H4 (cell line): ENCODE data around the gene SPRR4. TPM values are rescaled to one million over a fixed set of nuclear protein-coding genes. Genes with fewer than 3 reads are reported as not detected.

ENCODE experiments used
- DNase-seq: peaks from one replicate; pipeline ENCODE4 v3.0.0-alpha.2; 2015; ENCODE audit warnings: low spot score
- total RNA-seq: library from RNA; depleted of rRNA; stranded (reverse); fragments of >200 nt; shearing (Covaris generic); gene quantifications from 2 replicates; pipeline ENCODE4 v1.2.3, GENCODE V29; 2014; rRNA removed

Gene SPRR4, protein sequence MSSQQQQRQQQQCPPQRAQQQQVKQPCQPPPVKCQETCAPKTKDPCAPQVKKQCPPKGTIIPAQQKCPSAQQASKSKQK
- not detected in 2 replicates for total RNA-seq

DNA sequence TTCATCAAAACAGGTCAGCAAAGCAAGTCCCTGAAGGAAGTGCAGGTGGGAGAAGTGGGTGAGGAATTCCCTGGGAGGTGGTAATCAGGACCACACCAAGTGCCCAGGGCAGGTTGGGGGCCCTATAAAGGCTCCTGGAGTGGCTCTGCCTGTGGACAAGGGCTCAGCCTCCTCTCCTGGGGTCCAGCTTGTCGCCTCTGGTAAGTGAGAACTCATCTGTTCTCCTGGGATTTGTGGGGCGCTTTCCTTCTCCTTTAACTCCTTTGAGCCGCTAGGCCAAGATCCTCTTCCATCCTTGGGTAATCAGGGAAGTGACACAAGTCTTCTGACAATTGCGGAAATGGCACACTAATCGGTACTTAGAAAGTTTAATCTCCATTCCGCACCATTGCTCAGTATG is at the start of gene SPRR4:
Gene SPRR4 (plus strand): TSS at position 154 of the 400 bp plus-strand sequence. CDS start 1,243 bp downstream, outside the sequence.
- no peak for DNase-seq

DNA sequence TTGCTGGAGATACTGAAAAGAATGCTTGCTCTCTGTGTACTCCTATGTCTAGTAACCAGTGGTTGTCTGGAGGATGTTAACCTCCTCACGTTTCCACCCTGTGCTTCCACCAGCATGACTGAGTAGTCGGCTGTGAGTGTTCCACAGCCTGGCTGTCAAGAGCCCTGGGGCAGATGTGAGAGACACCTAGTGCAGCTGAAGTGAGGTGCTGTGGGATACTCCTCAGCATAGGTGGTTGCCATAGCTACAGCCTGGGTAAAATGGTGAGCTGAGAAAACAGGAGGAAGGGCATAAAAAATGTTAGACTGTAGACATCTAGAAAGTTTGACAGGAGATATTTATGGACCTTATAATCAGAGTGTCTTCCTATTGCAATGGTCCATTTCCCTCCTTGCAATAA is 46.3 kb upstream of the SPRR4 start:
- no peak for DNase-seq

DNA sequence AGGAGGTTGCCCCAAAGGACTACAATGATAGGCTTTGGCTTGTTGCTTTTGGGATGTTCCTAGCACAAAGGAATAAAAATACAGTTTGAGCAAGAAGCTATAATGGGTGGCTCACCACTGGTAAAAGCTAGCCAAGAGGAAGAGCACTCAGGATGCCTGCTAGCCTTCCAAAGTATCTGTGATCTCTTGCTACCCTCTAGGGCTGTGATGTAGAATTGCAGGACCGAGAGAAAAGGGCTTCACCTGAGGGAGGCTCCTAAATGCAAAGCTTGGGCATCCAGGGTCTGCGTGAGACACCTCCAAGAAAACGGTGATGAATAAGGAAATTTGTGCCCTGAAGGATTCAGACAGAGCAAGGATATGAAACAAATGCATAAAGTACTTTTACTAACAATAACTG is 44.4 kb upstream of the SPRR4 start:
- no peak for DNase-seq

DNA sequence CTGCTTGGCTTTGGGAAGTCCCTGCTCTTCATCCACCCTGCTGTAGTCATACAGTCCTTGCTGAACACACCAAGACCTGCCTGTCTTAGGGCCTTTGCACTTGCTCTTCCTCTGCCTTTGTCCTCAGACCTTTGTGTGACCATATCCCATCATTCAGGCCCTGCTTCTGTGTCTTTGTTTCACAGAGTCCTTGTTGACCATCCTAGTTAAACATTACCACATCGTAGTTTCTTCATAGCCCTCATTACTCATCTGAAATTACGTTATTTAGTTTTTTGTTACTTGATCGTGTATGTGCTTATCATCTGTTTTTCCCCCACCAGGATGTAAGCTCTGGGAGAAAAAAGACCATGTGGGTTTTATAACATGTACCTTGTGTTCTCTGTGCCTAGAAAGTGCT is 41.8 kb upstream of the SPRR4 start:
- DNase-seq, result no peak

DNA sequence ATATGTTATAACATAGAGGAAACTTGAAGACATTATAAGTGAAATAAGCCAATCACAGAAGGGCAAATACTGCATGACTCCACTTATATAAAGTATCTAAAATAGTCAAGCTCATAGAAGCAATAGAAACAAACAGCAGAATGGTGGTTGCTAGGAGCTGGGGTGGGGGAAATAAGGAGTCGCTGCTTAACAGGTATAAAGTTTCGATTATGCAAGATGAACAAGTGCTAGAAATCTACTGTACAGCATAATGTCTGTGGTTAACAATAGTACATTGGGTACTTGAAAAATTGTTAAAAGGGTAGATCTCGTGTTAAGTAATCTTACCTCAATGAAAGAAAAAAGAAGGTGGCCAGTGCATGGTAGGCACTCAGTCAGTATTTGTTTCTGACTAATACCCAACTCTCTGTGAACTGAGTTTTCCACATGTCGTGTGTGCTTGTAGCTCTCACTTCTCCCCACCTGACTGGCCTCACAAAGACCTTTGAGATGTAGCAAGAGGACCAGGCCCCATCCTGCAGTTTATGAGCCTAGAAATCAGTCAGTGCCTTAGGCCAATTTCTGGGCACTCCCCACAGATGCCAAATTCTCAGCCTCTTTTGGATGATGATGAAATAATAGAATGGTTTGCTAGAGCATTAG is 38.2 kb upstream of the SPRR4 start:
- no peak for DNase-seq

DNA sequence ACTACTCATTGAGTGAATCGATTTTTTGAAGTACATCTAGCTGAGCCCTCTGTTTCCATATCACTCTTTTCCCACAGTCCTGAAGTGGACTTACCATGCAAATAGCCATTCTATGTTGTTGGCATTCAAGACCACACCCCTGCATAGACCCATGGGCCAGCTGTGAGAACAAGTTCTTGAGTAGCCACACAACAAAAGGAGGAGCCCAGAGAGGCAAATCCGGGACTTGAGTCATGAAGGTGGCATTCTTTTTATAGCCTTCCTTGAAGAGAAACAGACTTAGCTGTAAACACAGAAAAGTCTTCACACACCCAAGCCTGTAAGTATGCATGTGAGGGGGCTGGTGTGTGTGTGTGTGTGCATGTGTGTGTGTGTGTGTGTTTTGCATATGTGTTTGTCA is 37.3 kb upstream of the SPRR4 start:
- no peak for DNase-seq

DNA sequence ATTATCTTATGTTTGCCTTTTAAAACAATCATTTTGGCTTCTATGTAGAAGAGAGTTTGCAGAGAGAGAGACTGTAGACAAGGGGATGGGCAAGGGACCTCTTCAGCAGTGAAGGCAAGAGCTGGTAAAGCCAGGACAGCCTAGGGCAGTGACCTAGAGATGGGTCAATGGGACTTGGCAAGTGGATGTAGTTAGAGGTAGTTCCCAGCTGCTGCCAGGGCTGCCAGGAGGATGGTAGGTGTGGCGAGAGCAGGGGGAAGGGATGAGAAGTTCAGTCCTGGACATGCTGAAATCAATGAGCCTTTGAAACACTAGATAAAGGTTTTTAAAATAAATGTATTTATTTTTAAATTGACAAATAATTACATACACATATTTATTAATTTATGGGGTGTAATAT is 29.8 kb upstream of the SPRR4 start:
- no peak for DNase-seq

DNA sequence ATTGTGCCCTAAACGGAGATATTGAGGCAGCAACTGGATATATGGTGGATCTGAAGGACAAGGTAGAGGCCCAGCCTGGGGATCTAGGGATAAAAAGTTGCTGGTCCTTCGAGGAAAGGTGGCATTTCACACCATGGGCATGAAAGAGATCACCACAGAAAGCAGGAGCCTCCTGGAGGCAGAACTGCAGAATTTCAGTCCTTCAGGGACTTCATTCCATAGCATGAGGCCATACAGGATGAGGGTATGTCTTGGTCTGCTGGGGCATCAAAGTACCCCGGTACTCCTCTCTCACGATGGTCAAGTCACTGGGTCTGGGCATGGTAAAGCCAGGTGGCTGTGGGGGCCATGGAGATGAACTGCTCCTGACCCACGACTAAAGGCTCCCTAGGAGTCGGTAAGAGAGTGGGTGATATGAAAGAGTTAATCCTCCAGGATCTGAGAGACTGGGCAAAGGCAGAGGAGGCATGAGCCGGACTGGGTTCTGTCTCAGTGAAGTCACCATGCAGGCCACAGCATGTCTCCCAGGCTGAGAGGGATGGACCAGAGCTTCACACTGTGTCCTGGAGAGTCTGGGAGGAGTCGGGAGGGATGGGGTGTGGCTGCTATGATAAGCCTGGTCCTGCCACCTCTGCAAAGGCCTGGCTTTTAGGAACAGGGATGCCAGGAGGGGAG is 29.3 kb upstream of the SPRR4 start:
- DNase-seq, result no peak

DNA sequence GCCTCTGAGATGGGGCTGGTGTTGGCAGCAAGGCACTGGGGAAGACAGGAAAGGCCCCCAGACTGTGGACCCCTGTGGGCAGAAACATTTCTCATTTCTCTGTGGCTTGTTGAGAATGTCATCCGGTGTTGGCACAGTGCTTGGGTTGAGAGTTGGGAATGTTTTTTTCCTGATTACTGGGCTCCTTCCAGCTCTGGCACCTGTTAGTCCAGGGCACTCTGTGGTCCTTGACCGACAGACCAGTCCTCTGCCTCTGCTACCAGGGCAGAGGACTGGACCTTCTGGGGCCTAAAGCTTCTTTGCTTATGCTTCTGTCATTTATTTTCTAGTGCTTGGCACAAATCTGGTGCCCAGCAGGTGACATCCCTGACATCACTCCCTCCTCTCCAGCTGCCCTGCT is 28.3 kb upstream of the SPRR4 start:
- no peak for DNase-seq

DNA sequence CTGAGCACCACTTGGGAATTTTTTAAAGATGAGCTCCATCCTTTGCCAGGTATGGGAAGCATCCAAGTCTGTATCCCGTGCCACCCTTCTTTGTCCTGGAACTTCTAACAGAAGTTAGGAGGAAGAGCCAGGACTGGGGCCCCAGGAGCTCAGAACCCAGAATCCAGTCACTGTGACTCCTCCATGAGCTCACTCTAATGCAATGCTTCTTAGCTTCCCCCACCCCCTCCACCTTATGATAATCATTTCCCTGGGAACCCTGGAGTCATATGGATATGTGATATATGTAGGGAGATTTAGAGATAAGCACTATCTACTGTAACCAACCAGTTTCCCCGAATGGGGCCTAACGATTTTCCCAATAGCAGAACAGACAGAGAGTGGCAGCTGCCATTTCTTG is 24.2 kb upstream of the SPRR4 start:
- DNase-seq, result no peak

DNA sequence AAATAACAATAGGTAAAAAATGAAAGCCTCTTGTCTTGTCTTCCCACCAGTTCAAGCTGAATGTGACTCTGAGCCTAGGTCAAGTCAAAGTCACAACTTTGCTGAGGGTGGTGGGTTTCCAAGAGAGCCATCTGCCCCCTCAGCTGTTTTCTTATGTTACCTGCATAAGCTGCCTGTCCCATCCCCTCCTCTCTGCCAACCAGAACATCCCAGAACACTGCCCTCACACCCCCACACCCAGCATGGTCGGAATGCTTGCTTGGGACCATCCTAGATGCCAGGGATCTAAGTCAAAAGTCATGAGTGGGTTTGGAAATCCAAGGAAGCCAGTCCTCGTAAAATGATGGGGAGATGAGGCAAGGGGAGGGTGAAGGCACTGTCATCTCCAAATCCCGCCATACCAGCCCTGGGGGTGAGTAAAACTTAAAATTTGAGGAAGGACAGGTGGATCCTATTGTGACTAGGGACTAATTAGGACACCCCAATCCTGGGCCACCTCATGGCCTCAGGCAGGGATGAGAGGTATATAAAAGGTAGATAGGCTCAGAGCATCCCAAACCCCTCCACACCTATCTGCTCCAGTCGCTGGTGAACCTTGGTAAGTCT is 23.7 kb upstream of the SPRR4 start, which contains the start of gene SPRR5:
Gene SPRR5 (plus strand): TSS at position 556 of the 606 bp plus-strand sequence. CDS start 1,349 bp downstream, outside the sequence.
- DNase-seq, result no peak

DNA sequence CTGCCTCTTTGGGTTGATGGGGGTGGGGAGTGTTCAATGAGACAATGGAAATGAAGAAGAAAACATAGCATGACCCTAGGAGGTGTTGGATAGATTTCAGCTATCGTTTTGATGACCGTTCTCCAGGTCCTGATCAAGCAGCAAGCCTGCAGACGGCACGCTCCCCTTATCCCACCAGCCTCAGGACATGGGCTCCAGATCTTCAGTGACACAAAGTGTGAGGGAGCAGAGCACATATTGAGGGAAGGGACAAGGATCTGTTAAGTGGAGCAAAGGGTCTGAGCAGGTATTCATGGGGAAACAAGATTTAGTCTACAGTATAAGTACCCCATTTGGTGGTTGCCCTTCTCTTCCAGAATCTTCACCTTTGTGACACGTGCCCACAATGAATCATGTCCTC is 18.7 kb upstream of the SPRR4 start:
- no peak for DNase-seq

DNA sequence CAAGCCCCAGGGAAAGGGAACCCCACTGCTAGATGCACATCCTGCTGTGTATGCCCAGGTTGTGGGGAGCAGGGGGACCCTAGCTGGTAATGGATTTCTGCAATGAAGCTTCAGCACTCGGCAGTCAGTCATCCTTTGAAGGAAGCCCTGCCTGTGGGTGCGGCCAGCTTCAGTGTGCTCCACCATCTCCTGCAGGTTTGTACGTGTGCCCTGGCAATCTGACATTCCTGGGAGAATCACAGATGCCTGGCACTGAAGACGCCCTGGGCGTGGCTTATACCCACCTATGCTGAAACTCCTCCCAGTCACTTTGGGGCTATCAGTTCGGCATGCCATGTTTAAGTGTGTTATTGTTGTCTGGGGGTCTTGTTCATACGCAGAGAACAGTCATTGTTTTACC is 16.7 kb upstream of the SPRR4 start:
- no peak for DNase-seq

DNA sequence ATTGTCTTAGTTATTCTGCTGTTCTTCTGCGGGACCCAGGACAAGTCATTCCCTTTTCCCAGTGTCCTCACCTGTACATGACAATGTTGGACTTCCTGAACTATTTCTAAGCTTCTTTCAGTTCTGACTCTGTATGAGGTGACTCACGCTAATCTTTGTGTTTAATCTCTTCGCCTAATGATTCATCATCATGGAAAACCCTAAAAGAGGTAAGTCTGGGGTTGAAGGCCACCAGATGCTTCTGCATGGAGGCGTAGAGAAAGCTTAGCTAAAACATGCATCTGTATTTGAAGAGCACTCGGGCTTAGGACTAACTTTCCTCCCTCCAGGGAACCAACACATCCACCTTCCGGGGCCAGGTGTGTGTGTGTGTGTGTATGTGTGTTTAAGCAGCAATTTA is 16.0 kb upstream of the SPRR4 start:
- DNase-seq, result no peak

DNA sequence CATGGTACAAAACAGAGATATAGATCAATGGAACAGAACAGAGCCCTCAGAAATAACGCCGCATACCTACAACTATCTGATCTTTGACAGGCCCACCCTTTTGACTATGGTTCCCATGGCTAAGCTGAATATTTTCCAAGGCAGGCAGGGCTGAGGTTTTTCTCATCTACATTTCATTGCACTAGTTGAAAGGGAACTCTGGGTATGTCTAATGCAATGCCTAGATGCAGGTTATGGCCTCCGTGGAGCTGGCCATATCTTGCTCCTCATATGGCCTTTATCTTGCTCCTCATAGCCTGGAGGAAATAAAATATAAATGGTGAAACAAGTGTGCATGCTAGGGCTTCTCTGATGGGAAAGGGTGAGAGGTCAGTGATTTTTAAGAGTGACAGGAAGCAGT is 12.9 kb upstream of the SPRR4 start:
- DNase-seq, result no peak

DNA sequence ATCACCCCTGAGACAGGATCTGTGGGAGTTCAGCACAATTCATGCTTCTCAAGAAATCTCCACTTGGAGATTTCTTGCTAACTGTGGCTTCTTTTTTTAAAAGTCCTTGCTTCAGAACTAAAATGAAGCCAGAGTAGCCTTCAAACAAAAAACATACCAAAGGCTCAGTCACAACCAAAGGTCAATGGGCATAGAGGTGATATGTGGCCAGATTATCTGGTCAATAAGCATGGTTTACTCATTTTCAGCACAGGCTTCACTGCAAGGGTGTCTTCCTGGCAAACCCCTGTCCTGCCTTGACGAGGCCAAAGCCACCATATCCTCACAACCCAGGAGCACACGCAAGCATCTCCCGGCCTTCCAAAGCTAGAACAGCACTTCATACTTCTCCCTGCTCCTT is 11.2 kb upstream of the SPRR4 start:
- DNase-seq, result no peak

DNA sequence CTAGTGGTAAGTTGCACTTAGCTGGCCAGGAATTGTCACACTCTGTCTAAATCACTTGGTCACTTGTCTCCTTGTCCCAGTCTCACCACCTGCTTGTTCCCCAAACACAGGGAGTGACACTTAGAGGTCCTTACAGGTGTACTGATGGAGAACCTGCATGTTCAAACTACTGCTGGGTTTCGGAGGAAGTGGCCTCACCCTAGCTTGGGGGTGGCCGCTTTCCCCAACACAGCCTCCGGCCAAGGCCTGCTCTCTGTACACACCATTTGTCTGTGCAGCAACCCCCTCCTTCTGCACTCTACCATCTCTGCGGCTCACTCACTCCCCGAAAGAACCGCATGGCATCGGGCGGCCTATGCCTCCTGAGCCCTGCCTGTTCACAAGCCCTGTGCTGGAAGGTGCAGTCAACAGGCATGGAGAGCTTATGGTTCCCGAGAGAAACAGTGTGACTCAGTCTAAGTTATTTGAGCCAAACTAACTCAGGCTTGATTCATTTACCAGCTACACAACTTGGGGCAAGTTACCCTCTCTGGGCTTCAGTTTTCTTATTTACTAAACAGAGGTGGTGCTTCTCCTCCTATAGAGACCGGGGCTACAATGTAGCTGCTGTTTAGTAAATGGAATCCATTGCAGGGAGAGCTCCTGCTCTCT is 10.5 kb upstream of the SPRR4 start:
- no peak for DNase-seq

DNA sequence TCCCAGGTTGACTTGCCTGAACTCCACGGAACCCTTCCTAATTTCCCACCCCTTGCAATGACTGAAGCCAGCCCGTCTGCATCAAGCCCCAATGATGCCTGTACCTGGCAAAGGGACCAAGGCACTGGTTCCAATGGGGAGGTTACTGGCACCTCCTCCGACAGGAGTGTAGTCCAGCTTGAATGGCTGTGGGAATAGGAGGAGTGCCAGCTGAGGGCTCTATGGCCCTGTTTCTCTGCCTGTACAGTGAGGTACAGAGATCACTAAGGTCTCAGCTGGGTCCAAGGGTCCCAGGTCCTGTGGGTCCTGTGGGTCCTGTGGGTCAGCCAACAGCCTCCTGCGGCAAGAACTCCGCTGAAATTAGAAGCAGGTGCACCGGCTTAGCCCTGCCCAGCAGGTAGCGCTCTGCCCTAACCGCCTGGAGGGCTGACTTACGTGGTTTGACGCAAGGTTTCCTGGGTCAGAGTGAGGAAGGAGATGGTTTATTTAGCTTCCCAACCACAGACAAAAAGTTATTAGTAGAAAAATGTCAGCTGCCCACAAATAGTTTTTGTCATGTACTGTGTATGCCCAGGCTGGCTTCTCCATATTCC is 9.9 kb upstream of the SPRR4 start:
- DNase-seq, result no peak

DNA sequence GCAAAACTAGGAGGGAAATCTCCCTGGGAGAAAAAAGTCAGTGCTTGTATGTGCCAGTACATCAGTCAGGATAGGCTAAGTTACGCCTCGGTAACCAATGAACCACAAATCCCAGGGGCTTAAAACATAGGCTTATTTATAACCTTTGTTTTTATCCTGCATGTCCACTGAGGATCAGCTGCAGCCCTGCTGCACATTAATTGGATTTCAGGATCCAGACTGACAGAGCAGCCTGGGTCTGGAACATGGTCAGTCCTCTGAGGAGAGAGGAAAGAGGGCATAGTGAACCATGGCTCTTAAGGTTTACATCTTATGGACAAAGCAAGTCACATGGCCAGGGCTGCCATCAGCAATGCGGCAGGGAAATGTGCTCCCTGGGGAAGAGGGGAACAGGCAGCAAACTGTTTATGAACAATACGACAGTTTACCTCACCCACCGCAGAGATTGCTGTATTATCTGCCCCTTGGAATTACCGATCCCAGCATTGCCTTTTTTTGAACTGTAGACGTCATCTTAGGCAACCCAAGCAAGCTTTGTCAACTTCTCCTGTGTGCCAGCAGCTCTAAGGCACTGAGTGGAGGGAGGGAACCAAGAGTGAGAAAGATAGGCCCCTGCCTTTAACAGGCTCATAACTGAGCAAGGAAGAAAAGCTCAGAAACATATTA is 9.1 kb upstream of the SPRR4 start:
- no peak for DNase-seq

DNA sequence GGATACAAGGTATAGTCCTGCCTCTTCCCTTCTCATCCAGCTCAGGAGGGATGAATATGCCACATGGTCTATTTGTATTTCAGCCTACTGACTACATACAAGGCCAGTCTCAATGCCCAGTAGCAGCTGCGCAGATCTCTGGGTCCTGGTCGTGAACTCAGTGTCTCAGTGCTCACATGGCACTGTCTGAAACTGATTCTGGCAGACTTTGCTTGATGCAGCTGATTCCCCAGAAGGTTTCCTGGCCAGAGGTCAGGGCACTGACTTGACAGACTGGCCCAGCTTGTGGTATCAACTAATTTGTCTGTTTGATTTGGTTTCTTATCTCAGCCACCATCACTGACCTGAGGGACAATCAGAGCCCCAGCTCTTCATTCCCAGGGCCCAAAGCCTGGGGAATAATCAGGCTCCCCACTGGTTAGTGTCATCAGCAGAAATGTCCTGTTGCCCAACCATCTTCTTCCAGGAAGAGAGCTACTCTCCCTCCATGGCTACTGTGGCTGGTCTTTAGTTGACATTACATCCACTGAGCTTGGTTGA is 7.5 kb upstream of the SPRR4 start:
- DNase-seq, result no peak

DNA sequence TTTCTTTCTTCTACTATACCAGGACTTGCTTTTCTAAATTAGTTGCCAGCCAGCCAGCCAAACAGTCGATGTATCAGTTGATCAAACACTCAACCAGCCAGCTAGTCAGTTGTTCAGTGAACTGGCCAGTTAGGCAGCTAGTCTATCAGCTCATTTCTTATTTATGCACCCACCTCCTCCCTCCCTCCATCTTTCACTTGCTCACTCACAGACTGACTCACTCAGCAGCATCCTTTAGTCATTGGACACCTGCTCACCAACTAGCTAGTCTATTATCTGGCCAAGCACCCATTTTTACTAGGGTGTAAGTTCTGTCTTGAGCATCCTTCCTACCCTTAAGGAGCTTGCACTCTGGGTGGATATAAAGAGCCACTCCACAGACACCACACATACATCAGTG is 5.9 kb upstream of the SPRR4 start:
- DNase-seq, result no peak
